22Rv1 (cell line): ENCODE measurements around the gene COX20.
A peak's percentile ranks its signal among the peaks of the same experiment; 100 is the strongest.

ENCODE experiments used
- H3K27ac ChIP-seq: fragments of 450-650 bp; 2 replicates; pipeline ENCODE4 v1.5.1; 2017
- ZFX ChIP-seq: fragments of 450-650 bp; IDR thresholded peaks from 2 replicates; pipeline ENCODE4 v1.6.1; 2017; ENCODE audit warnings: antibody characterized with exemption, borderline replicate concordance
- TF ChIP-seq, protein P1 (sequence below): fragments of 450-650 bp; IDR thresholded peaks from 2 replicates; pipeline ENCODE4 v1.5.1; 2017; ENCODE audit warnings: mild to moderate bottlenecking

The COX20 gene

DNA sequence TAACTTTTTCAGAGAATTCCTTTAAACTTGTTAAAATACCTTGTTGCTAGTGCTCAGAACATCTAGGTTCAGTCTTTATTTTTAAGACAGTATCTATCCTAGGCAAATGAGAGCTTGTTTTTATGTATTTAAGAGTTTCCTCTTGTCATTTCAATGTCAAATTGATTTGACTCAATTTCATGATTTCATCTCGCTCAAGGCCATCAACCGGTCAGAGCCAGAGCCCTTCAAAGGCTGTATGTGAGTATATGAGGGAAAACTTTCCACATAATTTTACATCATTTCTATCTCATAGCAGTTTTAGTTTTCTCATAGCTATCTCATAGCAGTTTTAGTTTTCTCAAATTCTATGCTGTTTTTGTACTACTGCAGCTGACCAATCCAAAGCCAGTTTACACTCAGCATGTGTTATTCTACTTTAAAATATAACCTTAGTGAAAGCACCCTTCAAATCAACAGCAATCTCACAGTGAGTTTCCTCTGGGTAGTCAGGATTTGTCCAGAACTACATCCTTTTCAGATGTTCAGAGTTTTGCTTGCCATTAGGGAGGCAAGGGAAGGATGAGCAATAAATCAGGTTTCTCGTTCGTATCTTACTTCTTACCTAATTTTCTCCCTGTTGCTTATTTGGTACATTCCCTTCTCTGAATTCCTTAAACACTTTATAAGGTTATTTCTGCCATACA, 16.2 kb downstream of the COX20 start:
- TF ChIP-seq, protein P1, sequence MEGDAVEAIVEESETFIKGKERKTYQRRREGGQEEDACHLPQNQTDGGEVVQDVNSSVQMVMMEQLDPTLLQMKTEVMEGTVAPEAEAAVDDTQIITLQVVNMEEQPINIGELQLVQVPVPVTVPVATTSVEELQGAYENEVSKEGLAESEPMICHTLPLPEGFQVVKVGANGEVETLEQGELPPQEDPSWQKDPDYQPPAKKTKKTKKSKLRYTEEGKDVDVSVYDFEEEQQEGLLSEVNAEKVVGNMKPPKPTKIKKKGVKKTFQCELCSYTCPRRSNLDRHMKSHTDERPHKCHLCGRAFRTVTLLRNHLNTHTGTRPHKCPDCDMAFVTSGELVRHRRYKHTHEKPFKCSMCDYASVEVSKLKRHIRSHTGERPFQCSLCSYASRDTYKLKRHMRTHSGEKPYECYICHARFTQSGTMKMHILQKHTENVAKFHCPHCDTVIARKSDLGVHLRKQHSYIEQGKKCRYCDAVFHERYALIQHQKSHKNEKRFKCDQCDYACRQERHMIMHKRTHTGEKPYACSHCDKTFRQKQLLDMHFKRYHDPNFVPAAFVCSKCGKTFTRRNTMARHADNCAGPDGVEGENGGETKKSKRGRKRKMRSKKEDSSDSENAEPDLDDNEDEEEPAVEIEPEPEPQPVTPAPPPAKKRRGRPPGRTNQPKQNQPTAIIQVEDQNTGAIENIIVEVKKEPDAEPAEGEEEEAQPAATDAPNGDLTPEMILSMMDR: no peak
- no peak for TF ChIP-seq ZFX
- peak overlapping the region; percentile 5 for H3K27ac ChIP-seq

DNA sequence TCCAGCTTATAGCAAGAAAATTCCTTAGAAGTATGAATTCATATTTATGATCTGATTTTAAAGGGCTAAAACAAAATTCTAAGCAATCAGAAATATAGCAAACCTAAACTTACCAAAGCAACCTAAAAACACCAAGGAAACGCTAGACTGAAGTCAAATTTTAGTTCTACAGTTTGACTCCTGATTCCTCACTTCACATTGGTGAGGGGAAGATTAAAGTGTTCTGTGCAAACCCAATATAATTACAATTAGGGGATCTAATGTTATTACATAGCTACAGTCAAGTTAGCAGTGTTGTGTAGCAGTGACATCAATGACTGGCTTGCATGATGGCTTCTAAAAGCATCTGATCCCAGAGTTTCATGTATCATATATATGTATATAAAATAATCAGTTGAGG, 17.2 kb downstream of the COX20 start:
- TF ChIP-seq, protein P1: no peak
- TF ChIP-seq ZFX: no peak
- no peak overlapping the region for H3K27ac ChIP-seq

DNA sequence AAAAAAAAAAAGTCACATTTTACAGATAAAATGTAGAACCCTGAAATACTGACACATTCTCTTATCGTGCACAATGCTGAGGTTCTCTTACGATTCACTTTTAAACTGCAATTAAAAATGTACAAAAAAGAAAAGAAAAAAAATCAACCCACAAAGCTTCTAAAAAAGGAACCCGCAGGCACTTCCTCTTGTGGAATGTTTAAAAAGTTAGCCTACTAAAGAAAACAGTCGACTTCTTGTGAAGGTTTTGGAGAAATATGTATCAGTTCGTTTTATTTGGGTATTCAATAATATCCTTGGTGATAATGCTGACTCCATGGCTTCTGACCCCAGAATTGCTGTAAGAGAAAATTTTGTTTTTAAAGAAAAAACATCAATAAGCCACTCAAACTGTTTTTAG, 18.7 kb downstream of the COX20 start:
- H3K27ac ChIP-seq: no peak overlapping the region
- TF ChIP-seq ZFX: no peak
- TF ChIP-seq, protein P1: no peak

DNA sequence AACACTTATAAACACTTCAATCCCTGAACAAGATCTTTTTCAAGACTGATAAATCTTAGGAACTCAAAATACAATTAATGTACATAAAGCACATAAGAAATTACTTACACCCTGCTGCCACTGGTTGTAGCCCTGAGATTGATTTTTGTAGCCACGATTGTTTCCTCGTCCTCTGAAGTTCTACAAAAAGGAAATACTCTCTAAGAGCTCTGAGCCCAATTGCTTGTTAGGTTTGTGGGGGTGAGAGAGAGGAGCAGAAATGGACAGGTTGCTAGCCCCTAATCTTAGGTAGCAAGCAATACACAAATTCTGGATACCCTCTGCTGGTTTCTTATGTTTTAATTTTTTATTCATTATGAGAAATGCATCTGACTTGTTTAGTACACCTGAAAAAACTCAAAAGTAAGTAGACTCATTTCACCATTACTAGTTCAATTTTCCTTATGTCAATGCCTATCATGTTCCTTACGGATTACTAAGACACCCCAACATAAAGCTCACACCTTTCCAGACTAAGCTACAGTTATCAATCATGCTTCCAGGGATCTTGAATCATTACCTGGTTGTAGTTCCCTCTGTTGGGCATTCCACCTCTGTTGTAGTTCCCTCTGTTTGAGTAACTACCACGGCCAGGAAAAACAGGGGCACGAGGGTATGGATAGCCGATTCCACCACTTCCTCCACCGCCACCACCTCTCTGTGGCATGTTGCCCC, 19.6 kb downstream of the COX20 start:
- TF ChIP-seq, protein P1: no peak
- TF ChIP-seq ZFX: no peak

DNA sequence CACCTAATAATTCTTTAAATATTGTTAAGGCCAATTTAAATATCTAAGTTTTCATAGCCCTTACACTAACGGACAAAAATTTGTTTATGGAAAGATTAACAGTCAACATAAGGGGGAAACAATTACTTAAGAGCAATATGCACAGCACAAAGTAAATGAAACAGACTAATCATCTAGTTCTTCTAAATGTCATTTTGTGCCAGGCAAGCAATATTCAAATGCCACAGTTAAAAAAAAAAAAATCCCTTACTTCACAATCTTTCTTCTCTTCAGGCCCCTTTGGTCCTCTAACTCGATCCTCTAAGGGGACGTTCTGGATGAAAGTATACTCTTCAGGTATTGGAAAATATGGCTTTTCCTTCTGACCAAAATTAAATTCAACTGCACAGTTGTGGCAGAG, 22.3 kb downstream of the COX20 start:
- TF ChIP-seq, protein P1: no peak
- TF ChIP-seq ZFX: no peak
- peak overlapping the region; percentile 7; the same call in 1 of the 2 replicates for H3K27ac ChIP-seq

More for the DNA sequence above, 19.6 kb downstream of the COX20 start:
- no peak overlapping the region for H3K27ac ChIP-seq

DNA sequence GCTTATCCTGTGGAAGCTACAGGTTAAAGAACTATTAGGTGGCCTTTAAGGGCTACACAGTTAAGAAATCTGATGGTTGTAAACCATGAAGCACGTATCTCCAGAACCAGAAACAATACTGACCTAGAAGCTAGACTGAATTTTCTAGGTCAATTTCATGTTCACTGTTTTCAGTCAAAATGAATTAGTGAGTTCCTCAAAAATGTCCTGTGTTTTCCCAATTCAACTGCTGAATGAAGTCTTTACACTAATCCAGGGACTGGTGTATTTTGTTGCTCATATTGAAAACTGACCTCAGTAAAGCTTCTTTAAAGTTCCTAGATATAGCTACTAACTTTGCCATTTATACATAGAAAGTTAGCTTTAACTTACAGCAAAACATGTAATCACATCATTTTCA, 22.9 kb downstream of the COX20 start:
- TF ChIP-seq, protein P1: no peak
- TF ChIP-seq ZFX: no peak
- H3K27ac ChIP-seq: no peak overlapping the region

DNA sequence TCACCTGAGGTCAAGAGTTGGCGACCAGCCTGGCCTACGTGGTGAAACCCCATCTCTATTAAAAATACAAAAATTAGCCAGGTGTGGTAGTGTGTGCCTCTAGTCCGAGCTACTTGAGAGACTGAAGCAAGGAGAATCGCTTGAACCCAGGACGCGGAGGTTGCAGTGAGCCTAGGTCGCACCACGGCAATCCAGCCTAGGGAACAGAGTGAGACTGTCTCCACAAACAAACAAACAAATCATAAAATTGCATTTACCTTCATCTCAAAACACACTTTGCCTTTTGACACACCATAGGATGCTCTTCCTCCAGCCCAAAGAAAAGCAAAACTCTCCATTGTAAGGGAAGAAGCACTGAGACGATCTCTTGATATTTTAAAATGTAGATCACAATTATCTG, 24.6 kb downstream of the COX20 start:
- peak overlapping the region; percentile 99; the same call in 1 of the 2 replicates for H3K27ac ChIP-seq
- TF ChIP-seq, protein P1: no peak
- no peak for TF ChIP-seq ZFX
